Ecto neural progenitor cell (in vitro differentiated cells): ENCODE results near the gene SH3BP5.

ENCODE experiments used
- DNase-seq: peaks from one replicate; pipeline ENCODE4 v3.0.0-alpha.2; 2018; ENCODE audit warnings: low spot score

Gene SH3BP5

GRCh38 chr3:15325228-15325627 is 7.2 kb downstream of the SH3BP5 start:
- peak; percentile 68 for DNase-seq

DNA sequence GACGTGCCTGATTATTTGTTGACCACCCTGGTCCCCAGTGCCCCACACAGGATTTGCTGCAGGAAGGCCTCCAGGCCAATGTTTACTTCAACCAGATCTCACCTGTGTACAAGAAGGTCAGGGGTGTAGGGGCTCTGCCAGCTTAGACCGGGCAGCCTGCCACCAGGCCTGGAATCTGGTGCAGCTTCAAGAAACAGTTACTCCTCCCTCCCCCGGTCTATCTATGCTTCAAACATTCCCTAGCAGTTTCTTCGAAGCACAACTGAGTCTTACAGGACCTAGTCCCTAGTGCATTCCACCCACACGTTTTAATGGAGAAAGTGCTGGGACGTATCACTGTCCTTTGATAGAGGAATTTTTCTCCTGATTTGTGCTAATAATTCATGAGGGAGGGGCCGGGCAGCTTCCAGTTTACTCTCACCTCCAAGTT is 8.0 kb downstream of the SH3BP5 start:
- no peak for DNase-seq

DNA sequence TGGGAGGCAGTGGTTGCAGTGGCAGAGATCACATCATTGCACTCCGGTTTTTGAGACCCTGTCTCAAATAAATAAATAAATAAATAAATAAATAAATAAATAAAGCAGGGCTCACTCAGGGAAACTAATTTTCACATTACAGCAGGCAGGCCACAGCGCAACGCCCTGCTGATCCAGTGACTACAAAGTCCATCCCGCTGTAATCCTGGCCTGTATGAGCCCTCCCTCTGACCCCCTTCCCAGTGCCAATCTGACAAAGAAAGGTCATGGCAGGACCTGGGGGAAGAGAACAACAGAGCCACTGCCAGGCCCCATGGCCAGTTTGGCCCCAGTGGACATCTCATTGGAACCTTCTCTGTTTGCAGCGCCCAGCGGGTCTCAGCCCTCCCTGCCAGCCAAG is 9.3 kb downstream of the SH3BP5 start:
- DNase-seq, result no peak

DNA sequence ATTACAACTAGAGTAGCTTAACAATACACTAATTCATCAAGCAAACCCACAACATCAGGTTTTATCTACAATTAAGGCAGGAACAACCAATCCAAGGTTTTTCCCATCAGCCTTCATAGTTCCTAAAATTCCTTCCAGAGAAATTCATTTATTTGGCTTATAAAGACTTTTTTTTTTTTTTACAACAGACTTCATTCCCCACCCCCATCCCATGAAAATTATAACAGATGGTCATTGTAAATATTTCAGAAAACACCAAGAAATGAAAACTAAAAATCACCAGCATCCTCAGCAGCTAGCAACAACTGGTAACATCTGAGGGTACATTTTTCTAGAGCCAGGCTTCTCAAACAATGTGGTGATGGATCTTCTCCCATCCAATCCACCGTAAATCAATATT is 11.0 kb downstream of the SH3BP5 start:
- no peak for DNase-seq

GRCh38 chr3:15319575-15319974 is 12.8 kb downstream of the SH3BP5 start:
- DNase-seq, result no peak

DNA sequence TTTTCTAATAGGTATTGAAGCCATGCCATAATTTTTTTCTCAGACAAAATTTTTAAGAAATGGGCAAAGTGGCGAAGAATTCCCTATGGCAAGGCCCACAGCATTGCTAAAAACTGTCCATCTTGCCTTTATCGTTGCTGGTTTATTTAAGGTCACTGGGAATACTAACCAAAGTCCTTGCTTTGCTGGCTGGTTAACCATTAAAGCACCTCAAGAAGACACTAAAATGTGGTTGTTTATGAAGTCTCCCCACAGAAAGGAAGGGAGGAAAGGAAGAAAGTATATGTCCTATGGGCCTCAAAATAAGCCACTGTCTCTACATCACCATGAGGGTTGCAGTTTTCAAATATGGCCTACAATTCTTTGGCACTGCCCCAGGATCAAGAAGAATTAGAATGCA is 13.2 kb downstream of the SH3BP5 start:
- no peak for DNase-seq

DNA sequence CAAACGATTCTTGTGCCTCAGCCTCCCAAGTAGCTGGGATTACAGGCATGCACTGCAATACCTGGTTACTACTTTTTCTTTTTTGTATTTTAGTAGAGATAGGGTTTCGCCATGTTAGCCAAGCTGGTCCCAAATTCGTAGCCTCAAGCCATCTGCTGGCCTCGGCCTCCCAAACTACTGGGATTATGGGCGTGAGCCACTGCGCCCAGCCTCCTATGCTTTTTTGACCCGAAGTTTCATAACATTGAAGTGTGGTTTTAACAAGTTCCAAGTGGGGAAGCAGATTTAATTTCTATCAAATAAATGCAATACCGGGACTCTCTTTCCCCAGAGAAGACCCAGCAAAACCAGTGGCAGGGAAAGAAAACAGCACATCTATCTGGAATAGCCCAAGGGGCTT is 13.7 kb downstream of the SH3BP5 start:
- DNase-seq, result no peak

DNA sequence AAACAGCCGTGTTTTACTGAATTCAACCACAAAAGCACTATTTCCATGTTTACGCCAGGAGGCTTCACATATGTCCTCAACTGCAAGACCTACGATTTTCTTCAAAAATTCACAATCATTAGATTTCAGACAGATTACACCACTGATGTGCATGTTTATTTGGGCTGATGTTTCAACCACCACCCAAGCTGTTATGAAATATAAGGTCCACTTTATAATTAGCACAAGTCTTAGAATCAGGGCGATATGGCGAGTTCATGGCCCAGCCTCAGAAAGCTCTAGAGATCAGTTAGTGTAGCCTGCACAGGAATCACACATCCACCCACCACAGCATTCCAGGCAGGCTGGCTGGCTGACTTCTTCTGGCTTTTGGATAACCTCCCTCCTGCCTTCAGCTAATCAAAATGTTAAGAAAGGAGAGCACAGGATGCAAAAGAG is 15.4 kb downstream of the SH3BP5 start:
- DNase-seq, result no peak

DNA sequence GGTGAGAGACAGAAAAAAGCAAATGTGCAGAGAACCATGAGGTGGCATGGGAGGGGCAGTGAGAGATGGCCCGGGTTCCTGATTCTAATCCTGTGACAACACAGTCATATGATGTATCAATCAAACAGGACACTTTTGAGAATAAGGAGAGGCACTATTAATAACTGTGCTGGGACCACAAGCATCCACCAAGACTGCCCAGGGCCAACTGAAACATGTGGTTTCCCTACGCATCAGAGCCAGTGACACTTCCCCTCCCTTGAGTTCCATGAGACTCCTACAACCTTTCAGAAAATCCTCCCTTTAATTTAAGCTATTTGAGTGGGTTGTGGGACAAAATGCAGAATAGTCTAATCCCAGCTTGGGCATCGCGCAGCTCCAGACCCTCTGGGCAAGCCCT is 17.4 kb downstream of the SH3BP5 start:
- DNase-seq, result no peak

GRCh38 chr3:15314276-15314675 is 18.1 kb downstream of the SH3BP5 start:
- no peak for DNase-seq

GRCh38 chr3:15313461-15313860 is 18.9 kb downstream of the SH3BP5 start:
- DNase-seq, result no peak

DNA sequence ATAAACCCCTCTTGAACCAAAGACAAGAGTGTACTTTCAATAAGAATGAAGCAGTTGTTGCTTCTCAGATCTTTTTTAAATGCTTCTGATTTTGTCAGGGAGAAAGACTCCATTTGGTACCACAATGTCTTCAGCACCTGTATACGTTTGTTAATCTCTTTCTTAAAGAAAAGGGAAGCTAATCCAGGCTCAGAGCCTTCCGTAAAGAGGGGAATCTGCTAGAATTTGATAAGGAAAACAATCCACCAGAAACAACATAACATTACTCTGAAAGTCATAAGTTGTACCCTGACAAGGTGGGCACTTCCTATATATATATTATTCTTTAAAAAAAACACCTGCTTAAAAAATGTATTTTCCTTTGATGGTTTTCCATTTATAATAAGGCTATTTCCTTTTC is 19.8 kb downstream of the SH3BP5 start:
- DNase-seq, result no peak

DNA sequence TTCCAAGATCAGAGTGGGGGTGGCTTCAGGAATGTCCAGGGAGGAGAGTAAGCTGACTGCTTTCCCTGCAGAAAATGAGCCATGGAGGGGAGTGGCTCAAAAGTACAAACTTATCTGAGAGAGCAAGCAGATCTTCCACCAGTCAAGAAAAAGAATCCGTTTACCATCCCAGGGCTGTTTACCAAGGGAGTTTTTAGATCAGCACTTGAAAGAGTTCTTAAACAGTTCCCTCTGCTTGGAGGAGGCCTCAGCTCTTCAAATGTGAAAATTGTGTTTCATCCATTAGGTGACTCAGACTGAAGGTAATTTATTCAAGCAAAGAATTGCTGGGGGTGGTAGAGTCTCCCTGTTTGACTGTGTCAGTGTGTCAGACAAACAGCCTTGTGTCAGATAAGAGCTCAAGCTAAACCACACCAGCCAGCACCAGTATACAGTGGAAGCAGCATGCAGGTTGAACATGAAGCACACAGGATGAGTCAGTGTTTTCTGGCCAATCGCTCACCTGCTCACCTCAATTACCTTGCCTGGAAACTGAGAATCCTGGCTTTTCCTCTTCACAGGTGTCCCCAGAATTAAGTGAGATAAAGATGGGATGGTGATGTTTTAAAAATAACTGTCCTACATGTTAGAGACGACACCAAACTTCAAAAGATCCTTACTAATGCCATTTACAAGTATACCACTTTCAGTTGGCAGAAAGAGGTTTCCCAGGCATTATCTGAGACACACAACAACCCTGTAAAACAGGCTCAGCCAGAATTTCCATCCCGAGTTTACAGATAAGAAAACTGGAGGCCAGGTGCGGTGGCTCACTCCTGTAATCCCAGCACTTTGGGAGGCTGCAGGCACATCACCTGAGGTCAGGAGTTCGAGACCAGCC is 21.7 kb downstream of the SH3BP5 start:
- DNase-seq, result no peak

- no peak for DNase-seq
Measured at GRCh38 chr3:15309662-15310335, 22.6 kb downstream of the SH3BP5 start.

- no peak for DNase-seq
Measured at GRCh38 chr3:15307580-15307979, 24.8 kb downstream of the SH3BP5 start.

DNA sequence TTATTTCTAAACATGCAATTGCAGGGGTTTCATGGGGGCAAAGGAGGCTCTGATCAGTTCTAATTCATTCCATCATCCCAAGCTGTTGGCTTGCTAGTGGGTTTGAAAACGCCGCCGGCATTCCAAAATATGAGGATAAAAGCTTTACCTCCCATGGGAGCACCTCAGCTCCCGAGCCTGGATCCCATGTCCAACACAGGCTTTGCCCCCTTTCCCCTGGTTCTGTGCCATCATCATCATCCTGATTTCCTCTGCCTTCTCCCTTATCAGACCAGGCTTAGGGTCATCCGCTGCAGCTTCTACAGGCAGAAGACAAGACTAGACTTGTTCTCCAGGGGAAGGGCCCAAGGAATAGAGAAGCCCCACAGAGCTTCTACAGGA is 25.4 kb downstream of the SH3BP5 start:
- no peak for DNase-seq

DNA sequence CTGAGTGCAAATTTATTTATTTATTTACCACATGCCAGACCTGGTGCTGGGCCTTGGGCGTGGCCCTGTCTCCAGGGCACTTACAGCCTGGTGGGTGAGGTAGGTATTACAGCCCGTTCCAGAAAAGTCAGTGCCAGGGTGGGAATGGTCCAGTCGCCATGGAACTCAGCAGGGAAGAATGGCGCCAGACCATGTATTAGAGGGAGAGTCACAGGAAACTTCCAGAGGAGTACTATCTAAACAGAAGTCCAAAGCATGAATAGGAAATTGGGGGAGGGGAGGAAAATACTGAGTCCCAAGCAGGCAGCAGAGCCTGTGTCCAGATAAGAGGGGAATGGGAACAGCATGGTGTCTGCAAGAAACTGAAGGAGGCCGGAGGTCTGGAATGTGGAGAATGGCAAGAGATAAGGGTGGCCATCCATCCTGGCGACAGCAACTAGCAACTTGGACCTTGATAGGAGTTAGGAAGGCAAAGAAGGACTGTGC is 27.0 kb downstream of the SH3BP5 start:
- no peak for DNase-seq

DNA sequence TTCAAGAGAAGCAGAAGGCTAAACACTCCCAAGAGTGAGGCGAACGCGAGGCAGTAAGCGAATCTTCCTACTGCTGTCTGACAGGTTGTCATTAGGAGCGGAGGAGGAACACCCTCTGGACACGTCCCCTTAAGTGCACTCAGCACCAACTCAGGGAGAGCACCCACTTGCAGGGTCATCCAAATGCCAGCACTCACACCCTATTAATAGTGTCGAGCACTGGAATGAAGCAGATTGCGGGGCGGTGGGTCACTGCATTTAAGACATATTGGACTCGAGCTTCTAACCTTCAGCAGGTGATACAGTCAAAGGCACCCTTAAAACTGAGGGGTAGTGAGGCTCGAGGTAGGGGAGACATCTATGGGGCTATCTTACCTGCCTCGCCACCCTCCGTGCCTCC is 28.7 kb downstream of the SH3BP5 start:
- DNase-seq, result no peak

GRCh38 chr3:15303216-15303615 is 29.2 kb downstream of the SH3BP5 start:
- DNase-seq, result no peak

DNA sequence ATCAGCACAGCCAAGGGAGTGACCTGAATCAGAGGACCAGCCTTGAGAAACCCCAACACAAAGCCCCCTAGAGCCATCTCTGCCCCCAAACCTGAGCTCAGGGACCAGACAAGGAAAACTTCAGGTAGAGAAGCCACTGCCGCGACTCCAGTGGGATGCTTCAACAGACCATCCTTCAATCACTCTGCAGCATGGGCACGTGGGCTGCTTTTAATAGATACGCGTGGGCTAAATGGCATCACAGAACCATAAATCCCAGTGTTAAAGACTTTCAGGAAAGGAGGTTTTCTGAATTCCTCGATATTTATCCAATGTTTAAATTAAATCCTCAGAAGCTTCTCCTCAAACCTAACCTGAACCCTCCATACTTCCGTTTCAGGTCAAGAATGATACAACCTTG is 30.6 kb downstream of the SH3BP5 start:
- DNase-seq, result no peak

DNA sequence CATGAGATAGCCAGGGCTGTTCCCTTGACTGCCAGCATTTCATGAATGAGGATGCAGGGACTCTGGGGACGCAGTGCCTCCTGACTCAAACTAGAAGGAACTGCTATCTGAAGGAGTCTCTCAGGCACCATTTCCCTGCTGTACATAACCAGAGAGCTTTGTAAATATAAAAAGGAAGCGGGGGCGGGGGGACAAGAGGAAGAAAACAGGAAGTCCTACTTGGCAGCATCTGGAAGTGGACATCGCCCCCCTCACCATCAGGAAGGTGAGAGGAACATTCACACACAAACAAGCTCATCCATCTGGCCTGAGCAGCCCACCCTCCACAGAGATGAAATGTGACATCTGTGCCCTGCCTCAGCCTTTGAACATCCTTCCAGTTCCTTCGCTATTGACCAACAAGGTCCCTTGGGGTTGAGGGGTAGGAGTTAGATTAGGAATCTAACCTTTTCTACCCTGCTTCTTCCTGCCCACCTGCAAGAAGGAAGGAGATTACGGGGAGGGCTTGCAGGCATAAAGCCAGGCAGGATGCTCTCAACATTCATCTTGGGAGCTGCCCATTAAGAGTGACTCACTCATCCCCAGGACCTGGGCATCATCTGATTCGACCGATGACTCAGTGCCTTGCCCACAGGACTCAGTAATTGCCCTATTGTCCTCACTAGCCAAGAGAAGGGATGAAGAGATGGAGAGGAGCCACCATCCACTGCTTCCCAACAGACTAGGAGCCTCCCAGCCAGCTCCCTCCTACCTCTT is 31.9 kb downstream of the SH3BP5 start:
- DNase-seq, result no peak

DNA sequence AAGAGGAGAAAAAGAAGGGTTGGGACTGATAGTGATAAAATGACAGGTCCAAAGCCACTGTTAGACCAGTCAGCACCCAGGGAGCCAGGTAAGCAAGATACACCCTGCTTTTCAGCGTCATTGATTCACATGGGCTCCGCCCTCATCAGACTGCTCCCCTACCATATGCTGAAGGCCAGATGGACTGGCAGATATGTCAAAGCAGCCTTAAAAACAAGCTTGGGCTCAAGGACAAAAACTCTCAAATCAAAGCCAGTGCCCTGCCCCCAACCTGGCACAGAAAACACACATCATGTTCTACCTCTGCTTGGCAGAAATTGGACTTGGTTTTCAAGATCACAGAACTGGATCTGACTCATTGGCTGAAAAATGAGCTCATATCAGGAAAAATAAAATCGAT is 33.4 kb downstream of the SH3BP5 start:
- DNase-seq, result no peak

DNA sequence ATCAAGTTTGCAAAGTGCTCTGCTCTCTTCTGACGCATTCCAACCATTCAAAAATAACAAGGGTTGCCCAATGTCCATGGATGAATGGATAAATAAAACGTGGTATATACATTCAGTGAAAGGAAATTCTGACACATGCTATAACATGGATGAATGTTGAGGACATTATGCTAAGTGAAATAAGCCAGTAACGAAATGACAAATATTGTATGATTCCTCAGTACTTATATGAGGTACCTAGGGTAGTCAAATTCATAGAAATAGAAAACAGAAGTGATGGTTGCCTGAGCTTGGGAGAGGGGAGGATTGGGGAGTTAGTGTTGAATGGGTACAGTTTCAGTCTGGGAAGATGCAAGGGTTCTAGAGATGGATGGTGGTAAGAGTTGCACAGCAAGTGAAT is 33.9 kb downstream of the SH3BP5 start:
- DNase-seq, result no peak
